UCSD-AML1 (cell line): ENCODE measurements around the gene LRRC39.
"Not testable (repeated sequence)": the region's sequence is repeated elsewhere in the genome, so short reads cannot be mapped to it uniquely, and the experiment has no call there.

Experiments used
- DNase-seq: peaks from one replicate; lab custom pipeline; 2025; ENCODE audit not compliant: unreplicated experiment; lab: John Stamatoyannopoulos, UW

The LRRC39 gene

GRCh38 chr1:100178091-100178490 lies at the start of gene LRRC39:
LRRC39 (minus strand) TSS chr1:100178256; CDS start chr1:100168516, 9,740 bp downstream.
- DNase-seq: no peak

DNA sequence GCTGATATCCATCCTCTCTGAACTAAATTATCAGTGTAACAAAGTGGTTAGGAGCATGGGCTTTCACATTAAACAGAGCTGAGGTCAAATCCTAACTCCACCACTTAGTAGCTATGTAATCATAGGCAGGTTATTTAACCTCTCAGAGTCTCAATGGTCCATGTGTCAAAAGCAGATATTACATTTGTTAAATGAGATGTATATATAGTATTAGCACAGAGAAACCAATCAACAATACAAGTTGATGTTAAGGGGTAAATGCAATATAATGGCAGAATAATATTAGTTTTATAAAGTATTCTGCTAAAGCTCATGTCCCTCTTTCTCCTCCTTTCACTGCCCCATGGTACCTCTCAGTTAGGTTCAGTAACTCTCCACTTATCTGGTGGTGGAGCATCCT lies 44.4 kb upstream of the LRRC39 start:
- DNase-seq: no peak

DNA sequence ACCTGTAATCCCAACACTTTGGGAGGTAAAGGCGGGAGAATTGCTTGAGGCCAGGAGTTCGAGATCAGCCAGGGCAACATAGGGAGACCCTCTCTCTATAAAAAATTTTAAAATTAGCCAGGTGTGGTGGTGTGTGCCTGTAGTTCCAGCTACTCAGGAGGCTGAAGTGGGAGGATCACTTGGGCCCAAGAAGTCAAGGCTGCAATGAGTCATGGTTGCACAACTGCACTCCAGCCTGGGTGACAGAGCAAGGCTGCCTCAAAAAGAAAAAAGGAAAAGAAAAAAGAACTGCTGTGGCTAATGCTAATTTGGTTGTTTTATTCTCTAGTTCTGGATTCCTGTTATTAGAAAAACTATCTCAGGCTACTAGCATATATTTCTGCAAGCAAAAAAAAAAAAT lies 41.8 kb upstream of the LRRC39 start:
- DNase-seq: no peak

DNA sequence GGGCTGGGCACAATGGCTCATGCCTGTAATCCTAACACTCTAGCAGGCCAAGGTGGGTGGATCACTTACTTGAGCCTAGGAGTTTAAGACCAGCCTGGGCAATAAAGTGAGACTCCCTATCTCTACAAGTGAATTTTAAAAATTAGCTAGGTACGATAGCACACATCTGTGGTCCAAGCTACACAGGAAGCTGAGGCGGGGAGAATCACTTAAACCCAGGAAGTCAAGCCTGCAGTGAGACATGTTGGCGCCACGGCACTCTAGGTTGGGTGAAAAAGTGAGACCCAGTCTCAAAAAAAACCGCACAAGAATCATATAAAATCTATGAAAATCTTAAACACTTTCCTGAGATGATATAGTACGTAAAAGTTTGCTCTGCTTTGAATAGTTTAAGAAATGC lies 41.4 kb upstream of the LRRC39 start:
- no peak for DNase-seq

DNA sequence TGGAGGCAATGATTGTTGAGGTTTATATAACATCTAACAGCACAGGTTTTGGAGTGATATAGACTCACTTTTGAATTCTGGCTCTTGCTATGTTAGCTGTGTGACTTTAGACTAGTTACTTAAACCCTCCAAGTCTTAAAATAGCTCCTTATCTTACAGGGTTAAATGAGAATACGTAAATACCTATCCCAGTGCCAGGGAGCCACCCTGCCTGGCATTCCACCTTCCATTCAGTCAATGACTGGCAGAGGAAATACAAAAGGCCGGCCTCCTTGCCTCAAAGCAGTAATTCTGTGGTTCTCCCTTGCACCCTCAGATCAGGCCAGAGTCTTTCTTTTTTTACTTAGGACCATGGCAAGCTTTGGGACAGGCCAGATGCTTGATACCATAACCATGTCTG lies 39.8 kb upstream of the LRRC39 start:
- no peak for DNase-seq

DNA sequence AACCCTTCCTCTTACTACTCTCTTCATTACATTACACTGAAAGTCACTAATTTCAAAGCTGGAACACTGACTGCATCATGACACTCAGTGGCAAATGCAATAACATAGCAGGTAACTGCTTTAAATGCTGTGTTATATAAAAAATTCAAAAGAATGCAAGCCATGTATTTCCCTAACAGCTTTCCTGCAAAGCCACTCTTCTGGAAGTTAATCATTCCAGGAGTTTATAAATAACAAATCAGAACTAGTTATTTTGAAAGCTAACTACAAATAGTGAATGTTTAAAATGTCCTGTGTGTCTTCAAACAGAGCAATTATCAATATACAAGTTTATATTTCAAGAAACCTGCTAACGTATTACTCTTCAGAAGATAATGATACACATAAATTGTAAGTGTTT lies 37.0 kb upstream of the LRRC39 start:
- DNase-seq: no peak

- no peak for DNase-seq
Measured at GRCh38 chr1:100213141-100213540, 35.1 kb upstream of the LRRC39 start.

DNA sequence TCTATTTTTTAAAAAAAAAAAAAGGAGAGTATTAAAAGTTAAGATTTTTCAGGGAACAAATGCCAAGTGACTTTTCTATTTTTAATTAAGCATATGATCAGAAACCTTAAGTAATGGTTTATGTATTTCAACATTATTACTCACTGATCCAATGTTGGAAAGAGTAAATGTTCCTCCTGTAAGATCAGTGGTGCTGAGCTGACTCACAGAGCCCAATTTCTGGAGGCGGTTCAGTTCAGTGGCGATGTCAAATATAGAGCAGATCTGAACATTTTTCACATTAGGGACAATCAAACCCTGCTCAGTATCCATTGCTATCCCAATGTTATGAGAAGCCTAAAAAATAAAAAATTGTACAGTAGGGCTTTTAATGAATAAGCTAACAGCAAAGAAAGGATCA lies 28.2 kb upstream of the LRRC39 start:
- DNase-seq: no peak

DNA sequence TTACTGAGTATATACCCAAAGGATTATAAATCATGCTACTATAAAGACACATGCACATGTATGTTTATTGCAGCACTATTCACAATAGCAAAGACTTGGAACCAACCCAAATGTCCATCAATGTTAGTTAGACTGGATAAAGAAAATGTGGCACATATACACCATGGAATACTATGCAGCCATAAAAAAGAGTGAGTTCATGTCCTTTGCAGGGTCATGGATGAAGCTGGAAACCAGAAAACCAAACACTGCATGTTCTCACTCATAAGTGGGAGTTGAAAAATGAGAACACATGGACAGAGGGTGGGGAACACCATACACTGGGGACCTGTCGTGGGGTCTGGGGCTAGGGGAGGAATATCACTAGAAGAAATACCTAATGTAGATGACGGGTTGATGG lies 27.5 kb upstream of the LRRC39 start:
- not testable (repeated sequence) for DNase-seq

- not testable (repeated sequence) for DNase-seq
Measured at GRCh38 chr1:100205103-100205502, 27.0 kb upstream of the LRRC39 start.

DNA sequence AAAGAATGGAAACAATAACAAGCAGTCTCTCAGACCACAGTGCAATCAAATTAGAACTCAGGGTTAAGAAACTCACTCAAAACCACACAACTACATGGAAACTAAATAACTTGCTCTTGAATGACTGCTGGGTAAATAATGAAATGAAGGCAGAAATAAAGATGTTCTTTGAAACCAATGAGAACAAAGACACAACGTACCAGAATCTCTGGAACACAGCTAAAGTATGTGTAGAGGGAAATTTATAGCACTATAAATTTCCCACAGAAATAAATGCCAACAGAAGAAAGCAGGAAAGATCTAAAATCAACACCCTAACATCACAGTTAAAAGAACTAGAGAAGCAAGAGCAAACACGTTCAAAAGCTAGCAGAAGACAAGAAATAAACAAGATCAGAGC lies 24.6 kb upstream of the LRRC39 start:
- DNase-seq: not testable (repeated sequence)

DNA sequence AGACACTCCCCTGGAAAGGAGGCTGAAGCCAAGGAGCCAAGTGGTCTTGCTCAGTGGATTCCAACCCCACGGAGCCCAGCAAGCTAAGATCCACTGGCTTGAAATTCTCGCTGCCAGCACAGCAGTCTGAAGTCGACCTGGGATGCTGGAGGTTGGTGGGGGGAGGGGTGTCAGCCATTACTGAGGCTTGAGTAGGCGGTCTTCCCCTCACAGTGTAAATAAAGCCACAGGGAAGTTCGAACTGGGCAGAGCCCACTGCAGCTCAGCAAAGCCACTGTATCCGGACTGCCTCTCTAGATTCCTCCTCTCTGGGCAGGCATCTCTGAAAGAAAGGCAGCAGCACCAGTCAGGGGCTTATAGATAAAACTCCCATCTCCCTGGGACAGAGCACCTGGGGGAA lies 22.0 kb upstream of the LRRC39 start:
- not testable (repeated sequence) for DNase-seq

- no peak for DNase-seq
Measured at GRCh38 chr1:100198596-100198995, 20.5 kb upstream of the LRRC39 start.

GRCh38 chr1:100188617-100189016 lies 10.6 kb upstream of the LRRC39 start:
- DNase-seq: no peak

- DNase-seq: no peak
Measured at GRCh38 chr1:100187912-100188311, 9.9 kb upstream of the LRRC39 start.

DNA sequence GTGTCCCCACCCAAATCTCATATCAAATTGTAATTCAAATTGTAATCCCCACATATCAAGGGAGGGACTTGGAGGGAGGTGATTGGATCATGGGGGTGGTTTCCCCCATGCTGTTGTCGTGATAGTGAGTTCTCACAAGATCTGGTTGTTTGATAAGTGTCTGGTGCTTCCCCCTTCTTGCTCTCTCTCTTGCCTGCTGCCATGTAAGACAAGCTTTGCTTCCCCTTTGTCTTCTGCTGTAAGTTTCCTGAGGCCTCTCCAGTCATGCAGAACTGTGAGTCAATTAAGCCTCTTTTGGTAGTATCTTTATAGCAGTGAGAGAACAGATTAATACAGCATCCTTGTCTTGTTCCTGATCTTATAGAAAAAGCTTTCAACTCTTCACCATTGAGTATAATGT lies 6.5 kb upstream of the LRRC39 start:
- no peak for DNase-seq

- DNase-seq: no peak
Measured at GRCh38 chr1:100183370-100183769, 5.3 kb upstream of the LRRC39 start.

DNA sequence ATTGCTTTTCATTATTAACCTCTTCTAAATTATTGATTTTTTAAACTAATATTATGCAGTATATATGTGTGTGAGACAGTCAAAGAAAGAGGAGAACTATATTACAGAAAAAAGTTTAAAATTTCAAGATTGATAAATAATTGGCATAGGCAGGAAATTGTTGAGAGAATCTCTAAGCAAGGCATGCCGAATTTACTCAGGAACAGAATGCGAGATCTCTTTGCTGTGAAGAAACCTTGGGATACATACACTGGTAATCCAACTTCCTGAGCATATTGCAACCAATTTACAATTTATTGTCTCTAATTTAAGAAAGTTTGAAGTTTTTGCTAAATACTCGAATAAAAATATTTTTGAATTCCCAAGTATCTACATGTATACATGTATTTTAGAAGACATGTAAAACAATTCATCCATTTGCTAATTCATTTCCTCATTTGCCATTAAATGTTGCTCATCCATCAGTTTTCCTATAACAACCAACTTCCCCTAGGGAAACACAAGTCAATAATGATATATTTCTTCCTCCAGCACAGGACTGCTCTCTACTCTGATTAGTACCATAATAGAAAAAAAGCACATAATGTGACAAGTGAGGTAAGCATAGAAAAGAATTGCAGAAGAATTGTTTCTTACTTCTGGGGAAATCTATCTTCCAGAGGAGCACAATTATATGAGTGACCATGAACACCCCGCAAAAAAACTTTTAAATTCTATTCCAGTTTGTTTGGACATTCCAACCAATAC lies 588 bp downstream of the LRRC39 start:
- DNase-seq: no peak

DNA sequence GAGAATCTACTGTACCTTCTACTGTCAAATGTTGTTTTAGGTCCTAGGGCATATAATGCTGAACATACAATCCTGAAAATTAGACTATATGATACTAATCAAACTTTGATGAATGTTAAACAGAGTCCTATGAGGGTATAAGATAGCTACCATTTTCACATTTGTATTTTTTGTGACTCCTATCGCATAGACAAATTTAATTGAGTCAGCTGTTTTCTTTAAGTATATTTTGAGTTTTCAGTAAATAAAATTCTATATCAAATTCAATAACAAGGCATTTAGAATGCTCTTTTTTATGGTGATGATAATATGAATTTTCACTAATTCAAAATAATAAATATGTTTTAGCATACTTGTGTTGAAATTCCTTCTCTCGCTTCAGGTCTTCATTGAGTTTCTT lies 10.0 kb downstream of the LRRC39 start:
- no peak for DNase-seq

DNA sequence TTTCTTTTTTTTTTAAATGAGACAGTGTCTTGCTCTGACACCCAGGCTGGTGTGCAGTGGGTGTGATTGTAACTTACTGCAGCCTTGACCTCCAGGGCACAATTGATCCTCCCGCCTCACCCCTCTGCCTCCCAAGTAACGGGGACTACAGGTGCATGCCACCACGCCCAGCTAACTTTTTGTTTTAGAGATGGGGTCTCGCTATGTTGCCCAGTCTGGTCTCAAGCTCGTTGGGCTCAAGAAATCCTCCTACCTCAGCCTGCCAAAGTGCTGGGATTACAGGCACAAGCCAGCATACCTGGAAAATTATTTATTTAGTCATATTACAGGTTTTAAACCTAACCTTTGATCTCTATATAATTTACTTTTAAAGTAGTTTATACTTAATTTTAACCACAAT lies 13.4 kb downstream of the LRRC39 start:
- no peak for DNase-seq

GRCh38 chr1:100164216-100164615 lies 13.8 kb downstream of the LRRC39 start:
- no peak for DNase-seq

- DNase-seq: no peak
Measured at GRCh38 chr1:100162881-100163280, 15.2 kb downstream of the LRRC39 start.

- no peak for DNase-seq
Measured at GRCh38 chr1:100152271-100152670, 25.8 kb downstream of the LRRC39 start.
